Fibroblast of the aortic adventitia (primary cell): Measurements from ENCODE around the gene ZBTB16. TPM values are rescaled to one million over a fixed set of nuclear protein-coding genes. Genes with fewer than 3 reads are reported as not detected.
A peak's percentile ranks its signal among the peaks of the same experiment; 100 is the strongest.

ENCODE experiments used
- DNase-seq: peaks from one replicate; pipeline ENCODE4 v3.0.0-alpha.2; 2010; ENCODE audit warnings: low read depth
- H3K4me3 ChIP-seq: 2 replicates; pipeline ENCODE4 v1.5.1; 2011; ENCODE audit warnings: low read depth, mild to moderate bottlenecking, control low read depth, low read length, moderate library complexity
- total RNA-seq: library from RNA; depleted of rRNA; stranded (reverse); fragments of >200 nt; gene quantifications from 2 replicates; pipeline ENCODE4 v1.2.3, GENCODE V29; 2012; ENCODE audit warnings: low replicate concordance
- TF ChIP-seq, protein P1 (sequence below): IDR thresholded peaks from 2 replicates; pipeline ENCODE4 v1.5.1; 2011; ENCODE audit warnings: mild to moderate bottlenecking, low read length, control low read depth, inconsistent platforms; ENCODE audit not compliant: insufficient read depth

ZBTB16 gene
- total RNA-seq, 1 donor: 0.27 TPM

DNA sequence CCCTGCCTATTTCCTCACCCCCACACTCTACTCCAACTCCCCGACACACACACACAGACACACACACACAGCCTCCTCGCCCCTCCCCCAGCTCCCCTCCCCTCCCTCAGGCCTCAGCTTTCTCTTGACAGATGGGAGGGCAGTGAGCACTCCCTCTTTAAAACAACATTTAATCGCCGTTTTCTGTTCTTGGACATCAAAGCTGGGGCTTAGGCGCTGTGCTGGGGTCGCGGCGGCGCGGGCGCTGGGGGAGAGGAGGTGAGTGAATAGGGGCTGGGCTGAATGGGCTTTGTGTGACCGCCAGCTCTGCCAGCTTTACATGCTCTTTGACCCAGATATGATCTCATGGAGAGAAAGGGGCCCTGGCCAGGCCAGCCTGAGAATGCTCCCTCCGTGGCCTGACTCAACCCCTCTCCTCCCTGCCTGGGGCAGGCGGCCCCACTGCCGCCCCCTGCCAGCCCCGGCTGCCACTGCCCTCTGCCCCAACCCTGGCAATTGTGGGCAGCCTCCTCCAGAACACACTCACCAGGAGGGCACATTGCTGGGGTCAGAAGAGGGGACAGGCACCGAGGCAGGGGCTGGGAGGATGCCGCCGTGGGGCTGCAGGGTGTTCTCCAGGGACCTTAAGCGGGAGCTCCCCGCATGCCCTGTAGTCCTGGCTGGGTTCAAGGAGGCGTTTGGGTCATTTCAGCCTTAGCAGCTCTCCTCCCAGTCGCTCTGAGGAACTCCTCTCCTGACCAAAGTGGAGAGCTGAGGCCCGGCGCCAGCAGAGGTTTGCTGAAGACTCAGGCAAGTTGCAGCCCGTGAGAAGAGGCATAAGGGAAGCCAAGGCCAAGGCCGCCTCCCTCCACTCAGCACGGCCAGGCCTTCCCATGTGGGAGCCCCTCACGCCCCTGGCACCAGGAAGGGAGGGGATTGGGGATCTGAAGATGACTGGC is 198.4 kb downstream of the ZBTB16 start:
- TF ChIP-seq, protein P1, sequence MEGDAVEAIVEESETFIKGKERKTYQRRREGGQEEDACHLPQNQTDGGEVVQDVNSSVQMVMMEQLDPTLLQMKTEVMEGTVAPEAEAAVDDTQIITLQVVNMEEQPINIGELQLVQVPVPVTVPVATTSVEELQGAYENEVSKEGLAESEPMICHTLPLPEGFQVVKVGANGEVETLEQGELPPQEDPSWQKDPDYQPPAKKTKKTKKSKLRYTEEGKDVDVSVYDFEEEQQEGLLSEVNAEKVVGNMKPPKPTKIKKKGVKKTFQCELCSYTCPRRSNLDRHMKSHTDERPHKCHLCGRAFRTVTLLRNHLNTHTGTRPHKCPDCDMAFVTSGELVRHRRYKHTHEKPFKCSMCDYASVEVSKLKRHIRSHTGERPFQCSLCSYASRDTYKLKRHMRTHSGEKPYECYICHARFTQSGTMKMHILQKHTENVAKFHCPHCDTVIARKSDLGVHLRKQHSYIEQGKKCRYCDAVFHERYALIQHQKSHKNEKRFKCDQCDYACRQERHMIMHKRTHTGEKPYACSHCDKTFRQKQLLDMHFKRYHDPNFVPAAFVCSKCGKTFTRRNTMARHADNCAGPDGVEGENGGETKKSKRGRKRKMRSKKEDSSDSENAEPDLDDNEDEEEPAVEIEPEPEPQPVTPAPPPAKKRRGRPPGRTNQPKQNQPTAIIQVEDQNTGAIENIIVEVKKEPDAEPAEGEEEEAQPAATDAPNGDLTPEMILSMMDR: peak; percentile 29
- no peak overlapping the region for H3K4me3 ChIP-seq
- DNase-seq: no peak

- H3K4me3 ChIP-seq: no peak overlapping the region
- TF ChIP-seq, protein P1: no peak
- DNase-seq: no peak
These were observed 199.2 kb downstream of the ZBTB16 start for GRCh38 chr11:114258696-114259095.

DNA sequence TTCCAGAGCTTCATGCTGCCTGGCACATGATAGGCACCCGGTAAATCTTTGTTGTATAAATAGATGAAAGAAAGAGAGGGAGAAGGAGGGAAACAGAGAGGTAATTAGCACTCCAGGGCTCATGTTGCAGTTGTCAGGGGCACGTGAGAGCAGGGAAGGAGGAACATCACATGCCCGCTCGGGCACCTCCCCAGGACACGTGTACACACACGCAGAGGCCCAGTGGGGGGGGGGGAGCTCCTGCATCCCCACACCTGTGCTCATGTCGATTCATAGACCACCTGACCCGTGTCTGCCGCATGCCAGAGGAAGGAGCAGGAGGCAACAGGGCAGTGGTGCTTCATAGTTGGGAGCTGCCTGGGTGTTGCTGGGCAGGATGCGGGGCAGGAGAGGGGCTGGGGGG is 199.6 kb downstream of the ZBTB16 start:
- no peak overlapping the region for H3K4me3 ChIP-seq
- TF ChIP-seq, protein P1: no peak
- DNase-seq: no peak

DNA sequence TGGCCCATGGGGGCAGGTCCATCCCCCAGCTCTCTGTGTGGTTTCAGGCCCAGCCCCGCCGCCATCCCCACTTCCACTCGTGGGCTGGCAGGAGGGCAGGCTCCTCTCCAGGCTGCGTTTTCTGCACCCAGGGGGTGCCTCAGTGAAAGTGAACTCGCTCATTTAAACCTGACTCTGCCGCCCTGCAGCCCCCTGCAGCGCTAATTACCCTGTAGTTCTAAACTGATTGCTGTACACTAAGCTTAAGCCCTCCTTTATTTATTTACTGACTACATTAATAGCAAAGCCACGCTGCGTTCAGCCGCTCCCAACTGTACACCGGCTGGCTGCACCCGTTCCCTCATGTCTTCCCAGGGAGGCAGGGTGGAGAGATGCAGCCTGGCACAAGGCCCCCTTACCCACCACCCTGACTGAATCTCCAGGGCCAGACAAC is 200.1 kb downstream of the ZBTB16 start:
- no peak overlapping the region for H3K4me3 ChIP-seq
- DNase-seq: no peak

DNA sequence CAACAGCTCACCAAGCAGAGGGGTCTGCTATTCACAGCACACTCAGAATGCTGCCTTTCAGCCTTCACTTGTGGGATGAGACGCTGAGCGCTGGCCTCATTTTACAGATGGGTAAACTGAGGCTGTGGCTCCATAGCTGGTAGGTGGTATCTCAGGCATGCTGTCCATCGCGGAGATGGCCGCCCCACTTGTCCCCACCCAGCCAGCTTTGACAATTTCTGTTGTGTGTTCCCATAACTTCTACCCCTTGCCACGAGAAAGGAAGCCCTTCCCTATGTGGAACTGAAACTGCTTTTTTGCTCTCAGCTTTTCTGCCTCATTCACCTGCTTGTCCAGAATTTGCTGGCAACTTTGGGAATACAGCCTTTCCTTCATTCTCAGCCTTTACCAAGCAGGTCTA is 200.6 kb downstream of the ZBTB16 start:
- DNase-seq: no peak
- no peak overlapping the region for H3K4me3 ChIP-seq
- TF ChIP-seq, protein P1: no peak

More for the DNA sequence above, 200.1 kb downstream of the ZBTB16 start:
- TF ChIP-seq, protein P1: no peak

GRCh38 chr11:114260483-114260882 is 201.0 kb downstream of the ZBTB16 start:
- no peak for DNase-seq
- TF ChIP-seq, protein P1: no peak
- H3K4me3 ChIP-seq: no peak overlapping the region
